ENCODE data around the gene TNFSF15.

The TNFSF15 gene

DNA sequence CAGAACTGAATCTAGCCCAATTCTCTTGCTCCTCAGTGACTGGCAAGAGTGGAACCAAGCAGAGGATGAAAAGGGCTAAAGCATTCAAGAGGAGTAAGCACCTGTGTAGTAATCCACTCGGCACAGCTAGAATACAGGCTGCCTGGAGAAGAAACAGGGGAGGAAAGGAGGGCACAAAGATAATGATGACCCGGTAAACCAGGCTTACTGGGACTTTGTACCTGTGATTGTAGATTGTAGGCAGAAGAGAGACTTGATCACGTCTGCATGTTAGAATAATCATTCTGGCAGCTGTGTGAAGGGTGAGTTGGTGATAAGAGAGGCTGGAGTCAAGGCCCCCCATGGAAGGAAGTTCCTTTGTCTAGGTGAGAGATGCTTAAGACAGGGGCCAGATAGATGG lies 20.6 kb upstream of the TNFSF15 start:
- Histone ChIP-seq H4K20me1 (ENCODE audit: insufficient read depth, low read length) (no peaks in the 10 kb centered on the region), H3K9me3 (replicated peaks; ENCODE audit: insufficient read depth, low read length) (no peaks in the 10 kb centered on the region), H3K79me2 (ENCODE audit: low read length) (no peaks in the 10 kb centered on the region), H3K4me2 (ENCODE audit: low read depth, low read length) (no peak overlapping the region), H3K9ac (ENCODE audit: low read length) (no peak overlapping the region), H3K36me3 (replicated peaks; ENCODE audit: insufficient read depth, low read length) (no peaks in the 10 kb centered on the region), H2AFZ (ENCODE audit: low read length) (no peak overlapping the region), H3F3A (ENCODE audit: insufficient read depth, low read length) (peaks cover 8% of the 10 kb centered on the region; the same call in 1 of the 2 replicates), H3K4me1 (ENCODE audit: low read length) (peaks cover 20% of the 10 kb centered on the region), H3K27me3 (replicated peaks; ENCODE audit: insufficient read depth, low read length) (no peaks in the 10 kb centered on the region), H3K4me3 (ENCODE audit: low read length) (no peak overlapping the region), H3K27ac (ENCODE audit: low read length) (no peak overlapping the region), H3K9me2 (replicated peaks; ENCODE audit: insufficient read depth, low read length) (no peaks in the 10 kb centered on the region)
- TF ChIP-seq EZH2phosphoT487 (IDR thresholded peaks at IDR 0.05; ENCODE audit: low read length) (no peak), CTCF (IDR thresholded peaks at IDR 0.05; ENCODE audit: low read length) (no peak), EZH2 (optimal IDR thresholded peaks at IDR 0.05; ENCODE audit: low read depth, low read length) (no peak)
- no peak for DNase-seq

GRCh38 chr9:114825126-114825795 lies 19.4 kb upstream of the TNFSF15 start:
- Histone ChIP-seq H3K36me3 (replicated peaks; ENCODE audit: insufficient read depth, low read length) (no peaks in the 10 kb centered on the region), H3K9ac (ENCODE audit: low read length) (no peak overlapping the region), H3K79me2 (ENCODE audit: low read length) (no peaks in the 10 kb centered on the region), H3K27me3 (replicated peaks; ENCODE audit: insufficient read depth, low read length) (no peaks in the 10 kb centered on the region), H3K9me3 (replicated peaks; ENCODE audit: insufficient read depth, low read length) (no peaks in the 10 kb centered on the region), H4K20me1 (ENCODE audit: insufficient read depth, low read length) (no peaks in the 10 kb centered on the region), H3K4me3 (ENCODE audit: low read length) (no peak overlapping the region), H3K4me2 (ENCODE audit: low read depth, low read length) (no peak overlapping the region), H3K27ac (ENCODE audit: low read length) (no peak overlapping the region), H3F3A (ENCODE audit: insufficient read depth, low read length) (peaks cover 8% of the 10 kb centered on the region; the same call in 1 of the 2 replicates), H3K9me2 (replicated peaks; ENCODE audit: insufficient read depth, low read length) (no peaks in the 10 kb centered on the region), H2AFZ (ENCODE audit: low read length) (no peak overlapping the region), H3K4me1 (ENCODE audit: low read length) (peaks cover 20% of the 10 kb centered on the region)
- TF ChIP-seq CTCF (IDR thresholded peaks at IDR 0.05; ENCODE audit: low read length) (no peak), EZH2 (optimal IDR thresholded peaks at IDR 0.05; ENCODE audit: low read depth, low read length) (no peak), EZH2phosphoT487 (IDR thresholded peaks at IDR 0.05; ENCODE audit: low read length) (no peak)
- no peak for DNase-seq

DNA sequence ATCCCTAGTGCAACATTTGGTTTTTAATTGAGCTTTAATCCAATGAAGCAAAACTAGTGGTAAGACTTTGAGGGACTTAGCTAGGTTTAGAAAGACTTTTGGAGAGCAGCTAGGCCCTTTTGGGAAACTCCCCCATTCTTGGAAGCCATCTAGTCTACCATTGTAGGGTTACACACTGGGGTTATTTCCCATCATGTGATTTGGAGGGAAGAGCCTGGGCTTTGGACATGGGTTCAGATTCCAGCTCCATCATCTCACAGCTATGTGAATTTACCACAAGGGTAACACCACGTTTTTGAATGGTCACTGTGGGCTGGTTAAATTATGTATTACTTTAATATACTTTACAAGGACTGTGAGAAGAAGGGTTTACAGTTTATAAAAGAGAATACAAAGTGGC lies 18.3 kb upstream of the TNFSF15 start:
- H3F3A ChIP-seq (ENCODE audit: insufficient read depth, low read length) = peaks cover 8% of the 10 kb centered on the region; the same call in 1 of the 2 replicates
- H3K27ac ChIP-seq (ENCODE audit: low read length) = no peak overlapping the region
- H3K9me2 ChIP-seq (replicated peaks; ENCODE audit: insufficient read depth, low read length) = no peaks in the 10 kb centered on the region
- H3K4me1 ChIP-seq (ENCODE audit: low read length) = peaks cover 20% of the 10 kb centered on the region
- TF ChIP-seq EZH2phosphoT487 (IDR thresholded peaks at IDR 0.05; ENCODE audit: low read length) (no peak), CTCF (IDR thresholded peaks at IDR 0.05; ENCODE audit: low read length) (no peak), EZH2 (optimal IDR thresholded peaks at IDR 0.05; ENCODE audit: low read depth, low read length) (no peak)
- no peak overlapping the region for H2AFZ ChIP-seq (ENCODE audit: low read length)
- H3K36me3 ChIP-seq (replicated peaks; ENCODE audit: insufficient read depth, low read length) = no peaks in the 10 kb centered on the region
- H3K27me3 ChIP-seq (replicated peaks; ENCODE audit: insufficient read depth, low read length) = no peaks in the 10 kb centered on the region
- no peak for DNase-seq
- H3K79me2 ChIP-seq (ENCODE audit: low read length) = no peaks in the 10 kb centered on the region
- no peak overlapping the region for H3K9ac ChIP-seq (ENCODE audit: low read length)
- H3K4me3 ChIP-seq (ENCODE audit: low read length) = no peak overlapping the region
- H3K9me3 ChIP-seq (replicated peaks; ENCODE audit: insufficient read depth, low read length) = no peaks in the 10 kb centered on the region
- no peak overlapping the region for H3K4me2 ChIP-seq (ENCODE audit: low read depth, low read length)
- H4K20me1 ChIP-seq (ENCODE audit: insufficient read depth, low read length) = no peaks in the 10 kb centered on the region

Measured in MM.1S (cell line).